Keratinocyte (primary cell): ENCODE results near the gene RSKR.

Experiments used
- CTCF ChIP-seq, 3 experiments: IDR thresholded peaks in 1 of 3; conservative IDR thresholded peaks in 1 of 3; optimal IDR thresholded peaks in 1 of 3; 2 replicates in 2 of 3; 3 replicates in 1 of 3; pipeline versions ENCODE3 to v1.5.1; 2011; ENCODE audit warnings: low read length in 3 of 3, mild to moderate bottlenecking in 3 of 3, moderate library complexity in 2 of 3, control low read depth in 1 of 3, inconsistent platforms in 1 of 3; ENCODE audit not compliant: insufficient read depth in 2 of 3; ENCODE audit errors: extremely low read depth in 1 of 3
- EZH2 ChIP-seq: IDR thresholded peaks from one replicate; pipeline ENCODE4 v1.6.1; 2012; ENCODE audit warnings: inconsistent platforms, mild to moderate bottlenecking, low read length, moderate library complexity

- TF ChIP-seq CTCF (optimal IDR thresholded peaks at IDR 0.05 in 1 of 3, IDR thresholded peaks at IDR 0.05 in 1 of 3, conservative IDR thresholded peaks at IDR 0.05 in 1 of 3; ENCODE audit: extremely low read depth in 1 of 3, insufficient read depth in 2 of 3, low read length in 3 of 3) (no peak), EZH2 (no peak)
Measured at GRCh38 chr17:28573966-28574480, 40.0 kb downstream of the RSKR start.
